ES-I3 (cell line): Measurements from ENCODE around the gene TMA7.
A peak's percentile ranks its signal among the peaks of the same experiment; 100 is the strongest.
"Not testable (repeated sequence)": the region's sequence is repeated elsewhere in the genome, so short reads cannot be mapped to it uniquely, and the experiment has no call there.

Source experiments
- H3K36me3 ChIP-seq: 2 replicates; pipeline ENCODE4 v1.6.1; 2013; ENCODE audit warnings: mild to moderate bottlenecking, low read length, control low read depth, moderate library complexity; ENCODE audit not compliant: insufficient read depth
- H3K4me1 ChIP-seq: 2 replicates; pipeline ENCODE4 v1.6.1; 2013; ENCODE audit warnings: mild to moderate bottlenecking, control low read depth, low read length; ENCODE audit not compliant: insufficient read depth
- H3K9ac ChIP-seq: 2 replicates; pipeline ENCODE4 v1.6.1; 2013; ENCODE audit warnings: low read depth, mild to moderate bottlenecking, low read length, moderate library complexity
- H3K9me3 ChIP-seq: 2 replicates; pipeline ENCODE4 v1.6.1; 2013; ENCODE audit warnings: mild to moderate bottlenecking, low read length, moderate library complexity; ENCODE audit not compliant: control insufficient read depth, insufficient read depth

The TMA7 gene

GRCh38 chr3:48451270-48451669 lies 11.2 kb downstream of the TMA7 start:
- Histone ChIP-seq H3K9ac (no peak overlapping the region), H3K36me3 (peaks cover 29% of the 10 kb centered on the region), H3K9me3 (no peaks in the 10 kb centered on the region), H3K4me1 (peaks cover 5% of the 10 kb centered on the region; the same call in 1 of the 2 replicates)

DNA sequence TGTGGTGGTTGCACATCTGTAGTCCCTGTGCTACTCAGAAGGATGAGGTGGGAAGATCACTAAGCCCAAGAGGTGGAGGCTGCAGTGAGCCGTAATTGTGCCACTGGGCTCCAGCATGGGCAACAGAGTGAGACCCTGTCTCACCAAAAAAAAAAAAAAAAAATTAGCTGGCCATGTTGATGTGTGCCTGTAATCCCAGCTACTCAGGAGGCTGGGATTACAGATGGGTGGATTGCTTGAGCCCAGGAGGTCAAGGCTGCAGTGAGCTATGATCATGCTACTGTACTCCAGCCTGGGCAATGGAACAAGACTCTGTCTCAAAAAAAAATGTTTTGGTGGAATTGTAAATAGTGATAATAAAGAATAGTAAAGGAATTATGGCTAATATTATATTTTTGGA lies 16.4 kb downstream of the TMA7 start:
- H3K4me1 ChIP-seq: no peaks in the 10 kb centered on the region
- H3K9me3 ChIP-seq: no peaks in the 10 kb centered on the region
- no peak overlapping the region for H3K9ac ChIP-seq
- H3K36me3 ChIP-seq: peaks cover 46% of the 10 kb centered on the region

DNA sequence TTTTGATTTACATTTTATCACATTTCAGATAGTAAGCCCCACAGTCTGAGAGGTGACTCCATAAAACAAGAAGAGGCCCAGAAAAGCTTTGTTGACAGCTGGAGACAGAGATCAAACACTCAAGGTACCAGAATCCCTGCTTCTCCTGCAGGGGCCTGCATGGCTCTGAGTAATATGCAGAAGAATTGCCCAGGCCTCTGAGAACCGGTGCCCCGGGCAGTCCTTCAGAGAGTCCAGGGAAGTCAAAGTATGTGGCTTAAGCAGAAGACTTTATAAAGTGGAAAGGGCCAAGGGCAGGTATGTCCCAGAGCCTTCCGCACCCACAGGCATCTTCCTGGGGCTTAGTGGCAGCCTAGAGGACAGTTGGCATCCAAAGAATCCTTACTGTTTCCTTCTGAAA lies 19.3 kb downstream of the TMA7 start:
- H3K36me3 ChIP-seq: peaks cover 27% of the 10 kb centered on the region
- no peak overlapping the region for H3K9ac ChIP-seq
- H3K9me3 ChIP-seq: no peaks in the 10 kb centered on the region
- H3K4me1 ChIP-seq: no peaks in the 10 kb centered on the region

DNA sequence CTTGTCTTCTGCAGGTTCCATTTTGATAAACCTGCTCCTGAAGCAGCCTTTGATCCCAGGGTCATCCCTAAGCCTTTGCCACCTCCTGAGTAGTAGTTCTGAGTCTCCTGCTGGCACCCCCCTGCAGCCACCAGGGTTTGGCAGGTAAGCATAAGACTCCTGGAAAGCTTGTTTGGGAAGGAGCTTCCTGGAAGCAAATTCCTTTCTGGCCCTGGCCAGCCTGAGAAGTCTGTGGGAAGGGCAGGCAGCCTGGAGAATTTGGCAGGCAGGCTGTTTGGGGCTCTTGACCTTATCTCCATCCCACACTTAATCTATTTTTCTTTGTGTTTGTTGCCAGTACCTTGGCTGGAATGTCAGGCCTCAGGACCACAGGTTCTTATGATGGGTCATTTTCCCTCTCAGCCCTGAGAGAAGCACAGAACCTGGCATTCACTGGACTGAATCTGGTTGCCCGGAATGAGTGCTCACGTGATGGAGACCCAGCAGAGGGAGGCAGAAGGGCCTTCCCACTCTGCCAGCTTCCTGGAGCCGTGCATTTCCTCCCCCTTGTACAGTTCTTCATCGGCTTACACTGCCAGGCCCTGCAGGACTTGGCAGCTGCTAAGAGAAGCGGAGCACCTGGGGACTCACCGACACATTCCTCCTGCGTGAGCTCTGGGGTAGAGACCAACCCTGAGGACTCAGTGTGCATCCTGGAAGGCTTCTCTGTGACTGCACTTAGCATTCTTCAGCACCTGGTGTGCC lies 19.9 kb downstream of the TMA7 start:
- no peaks in the 10 kb centered on the region for H3K4me1 ChIP-seq
- peaks cover 24% of the 10 kb centered on the region for H3K36me3 ChIP-seq
- H3K9me3 ChIP-seq: no peaks in the 10 kb centered on the region
- H3K9ac ChIP-seq: no peak overlapping the region

DNA sequence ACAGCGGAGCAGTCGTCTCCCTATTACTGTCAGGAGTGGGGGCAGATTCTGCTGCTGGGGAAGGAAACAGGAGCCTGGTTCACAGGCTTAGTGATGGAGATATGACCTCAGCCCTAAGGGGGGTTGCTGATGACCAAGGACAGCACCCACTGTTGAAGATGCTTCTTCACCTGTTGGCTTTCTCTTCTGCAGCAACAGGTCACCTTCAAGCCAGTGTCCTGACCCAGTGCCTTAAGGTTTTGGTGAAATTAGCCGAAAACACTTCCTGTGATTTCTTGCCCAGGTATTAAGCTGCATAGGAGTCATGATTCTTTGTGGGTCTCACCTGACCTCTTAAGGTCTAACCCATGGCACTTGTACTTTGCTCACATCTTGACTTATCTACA lies 20.5 kb downstream of the TMA7 start:
- Histone ChIP-seq H3K4me1 (no peaks in the 10 kb centered on the region), H3K9ac (no peak overlapping the region), H3K9me3 (no peaks in the 10 kb centered on the region), H3K36me3 (peaks cover 21% of the 10 kb centered on the region)

DNA sequence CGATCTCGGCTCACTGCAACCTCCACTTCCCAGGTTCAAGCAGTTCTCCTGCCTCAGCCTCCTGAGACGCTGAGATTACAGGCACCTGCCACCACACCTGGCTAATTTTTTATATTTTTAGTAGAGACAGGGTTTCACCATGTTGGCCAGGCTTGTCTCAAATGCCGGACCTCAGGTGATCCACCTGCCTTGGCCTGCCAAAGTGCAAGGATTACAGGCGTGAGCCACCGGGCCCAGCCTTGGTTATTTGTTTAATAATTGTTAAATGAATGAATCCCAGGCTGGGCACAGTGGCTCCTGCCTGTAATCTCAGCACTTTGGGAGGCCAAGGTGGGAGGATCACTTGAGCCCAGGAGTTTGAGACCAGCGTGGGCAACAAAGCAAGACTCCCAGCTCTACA lies 21.7 kb downstream of the TMA7 start:
- H3K9me3 ChIP-seq, H3K9ac ChIP-seq: not testable (repeated sequence)
- H3K4me1 ChIP-seq: peaks cover 10% of the 10 kb centered on the region; the same call in 1 of the 2 replicates
- peaks cover 19% of the 10 kb centered on the region for H3K36me3 ChIP-seq

GRCh38 chr3:48463703-48464102 lies 23.6 kb downstream of the TMA7 start:
- no peaks in the 10 kb centered on the region for H3K9me3 ChIP-seq
- peaks cover 10% of the 10 kb centered on the region; the same call in 1 of the 2 replicates for H3K4me1 ChIP-seq
- no peak overlapping the region for H3K9ac ChIP-seq
- H3K36me3 ChIP-seq: peaks cover 25% of the 10 kb centered on the region

DNA sequence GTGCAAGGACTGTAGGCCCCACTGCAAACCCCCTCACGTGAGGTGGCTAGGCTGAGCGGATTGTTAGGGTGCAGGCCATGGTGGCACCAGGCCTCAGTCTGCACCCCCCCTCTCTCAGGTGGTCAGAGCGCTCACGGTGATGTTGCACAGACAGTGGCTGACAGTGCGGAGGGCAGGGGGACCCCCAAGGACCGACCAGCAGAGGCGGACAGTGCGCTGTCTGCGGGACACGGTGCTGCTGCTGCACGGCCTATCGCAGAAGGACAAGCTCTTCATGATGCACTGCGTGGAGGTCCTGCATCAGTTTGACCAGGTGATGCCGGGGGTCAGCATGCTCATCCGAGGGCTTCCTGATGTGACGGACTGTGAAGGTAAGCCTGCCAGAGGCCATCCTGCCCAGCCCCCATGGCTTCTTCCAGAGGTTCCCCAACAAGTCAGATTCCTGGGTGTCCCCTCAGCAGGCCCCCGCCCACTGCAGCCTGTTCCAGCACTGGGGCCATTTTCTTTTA lies 24.7 kb downstream of the TMA7 start:
- Histone ChIP-seq H3K9me3 (no peaks in the 10 kb centered on the region), H3K36me3 (peaks cover 15% of the 10 kb centered on the region), H3K9ac (no peak overlapping the region), H3K4me1 (peaks cover 10% of the 10 kb centered on the region; the same call in 1 of the 2 replicates)

DNA sequence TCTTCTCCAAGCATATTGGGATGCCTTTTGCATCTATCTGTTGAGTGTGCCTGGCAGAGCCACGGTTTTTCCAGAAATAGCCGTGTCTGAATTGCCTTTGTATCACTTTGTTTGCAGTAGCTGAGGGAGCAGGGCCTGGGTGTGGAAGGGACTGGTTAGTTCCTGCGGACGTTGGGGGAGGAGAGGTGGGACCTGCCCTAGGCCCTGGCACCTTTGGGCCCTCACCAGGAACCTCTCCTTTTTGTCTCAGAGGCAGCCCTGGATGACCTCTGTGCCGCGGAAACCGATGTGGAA lies 25.1 kb downstream of the TMA7 start:
- H3K4me1 ChIP-seq: peaks cover 10% of the 10 kb centered on the region; the same call in 1 of the 2 replicates
- H3K9me3 ChIP-seq: no peaks in the 10 kb centered on the region
- H3K9ac ChIP-seq: no peak overlapping the region
- peaks cover 11% of the 10 kb centered on the region for H3K36me3 ChIP-seq

DNA sequence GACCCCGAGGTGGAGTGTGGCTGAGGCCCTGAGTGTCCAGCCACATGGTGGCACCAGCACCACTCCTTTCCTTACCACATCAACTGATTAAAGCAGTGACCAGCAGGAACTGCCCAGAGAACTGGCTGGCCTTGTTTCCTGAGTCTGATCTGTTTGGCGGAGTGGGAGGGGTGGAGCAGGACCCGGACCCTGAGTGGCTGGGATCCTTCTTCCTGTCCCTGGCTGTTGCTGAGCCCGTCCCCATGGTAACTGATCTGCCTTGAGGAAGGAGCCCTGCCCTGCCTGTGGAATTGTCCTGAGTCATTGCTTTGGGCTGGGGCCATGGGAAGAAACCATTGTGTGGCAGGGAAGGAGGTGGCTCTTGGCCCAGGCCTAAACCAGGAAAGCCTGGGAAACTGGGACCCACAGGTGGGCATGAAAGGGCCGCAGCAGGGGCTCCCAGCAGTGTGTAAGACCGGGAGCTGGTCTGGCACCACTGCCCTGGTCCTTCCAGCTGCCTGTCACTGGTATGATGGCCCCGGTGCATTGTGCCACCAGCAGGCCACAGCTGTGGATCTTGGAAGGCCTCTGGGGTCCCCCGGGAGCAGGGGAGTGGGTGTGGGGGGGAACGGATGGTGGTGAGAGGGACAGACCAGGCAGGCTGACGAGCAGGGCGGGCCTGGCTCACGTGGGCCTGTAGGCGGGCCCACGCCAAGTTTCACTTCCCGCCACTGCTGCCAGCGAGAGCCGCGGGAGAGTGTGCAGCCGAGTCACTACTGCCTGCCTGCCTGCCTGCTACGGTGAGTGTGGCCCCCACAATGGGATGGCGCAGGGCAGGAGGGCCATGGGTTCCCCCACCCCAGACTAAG lies 25.7 kb downstream of the TMA7 start:
- no peaks in the 10 kb centered on the region for H3K9me3 ChIP-seq
- H3K36me3 ChIP-seq: peaks cover 7% of the 10 kb centered on the region
- H3K4me1 ChIP-seq: peaks cover 10% of the 10 kb centered on the region; the same call in 1 of the 2 replicates
- H3K9ac ChIP-seq: peak overlapping the region; percentile 21; the same call in 1 of the 2 replicates

GRCh38 chr3:48466386-48467109 lies 26.5 kb downstream of the TMA7 start:
- peaks cover 7% of the 10 kb centered on the region for H3K36me3 ChIP-seq
- no peaks in the 10 kb centered on the region for H3K9me3 ChIP-seq
- peaks cover 10% of the 10 kb centered on the region; the same call in 1 of the 2 replicates for H3K4me1 ChIP-seq
- H3K9ac ChIP-seq: peak overlapping the region; percentile 21; the same call in 1 of the 2 replicates

GRCh38 chr3:48467110-48467454 lies 27.0 kb downstream of the TMA7 start:
- peaks cover 10% of the 10 kb centered on the region; the same call in 1 of the 2 replicates for H3K4me1 ChIP-seq
- peaks cover 7% of the 10 kb centered on the region for H3K36me3 ChIP-seq
- H3K9me3 ChIP-seq: no peaks in the 10 kb centered on the region
- H3K9ac ChIP-seq: no peak overlapping the region

DNA sequence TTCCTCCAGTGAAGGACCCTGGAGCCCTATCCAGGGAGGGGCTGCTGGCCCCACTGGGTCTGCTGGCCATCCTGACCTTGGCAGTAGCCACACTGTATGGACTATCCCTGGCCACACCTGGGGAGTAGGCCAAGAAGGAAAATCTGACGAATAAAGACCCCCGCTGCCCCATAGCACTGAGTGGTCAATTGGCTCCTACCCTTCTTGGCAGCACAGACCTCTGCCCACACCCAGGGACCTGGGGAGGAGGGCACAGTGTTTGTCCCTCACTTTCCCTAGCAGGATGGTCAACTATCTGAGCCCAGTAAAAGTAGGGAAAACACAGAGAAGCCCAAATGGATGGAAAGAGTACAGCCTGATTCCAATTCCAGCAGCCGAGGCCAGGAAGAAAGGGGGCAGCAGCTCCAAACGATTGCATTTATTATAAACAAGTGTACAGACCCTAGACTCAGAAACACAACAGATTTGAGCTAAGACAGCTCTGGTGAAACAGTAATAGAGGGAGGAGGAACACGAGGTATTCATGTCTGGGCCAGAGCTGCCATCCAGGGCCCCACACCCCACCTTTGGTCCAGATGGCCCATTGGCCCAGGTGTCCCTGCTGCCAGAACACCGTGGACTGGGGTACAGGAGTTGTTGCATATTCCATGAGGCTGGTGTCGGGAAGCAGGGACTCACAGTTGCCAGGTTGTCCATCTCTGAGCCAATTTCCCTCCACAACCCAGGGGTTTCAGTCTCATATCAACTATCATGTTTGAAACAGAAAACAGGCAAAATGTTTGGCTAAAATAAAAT lies 27.6 kb downstream of the TMA7 start:
- Histone ChIP-seq H3K36me3 (peaks cover 7% of the 10 kb centered on the region), H3K9ac (no peak overlapping the region)

DNA sequence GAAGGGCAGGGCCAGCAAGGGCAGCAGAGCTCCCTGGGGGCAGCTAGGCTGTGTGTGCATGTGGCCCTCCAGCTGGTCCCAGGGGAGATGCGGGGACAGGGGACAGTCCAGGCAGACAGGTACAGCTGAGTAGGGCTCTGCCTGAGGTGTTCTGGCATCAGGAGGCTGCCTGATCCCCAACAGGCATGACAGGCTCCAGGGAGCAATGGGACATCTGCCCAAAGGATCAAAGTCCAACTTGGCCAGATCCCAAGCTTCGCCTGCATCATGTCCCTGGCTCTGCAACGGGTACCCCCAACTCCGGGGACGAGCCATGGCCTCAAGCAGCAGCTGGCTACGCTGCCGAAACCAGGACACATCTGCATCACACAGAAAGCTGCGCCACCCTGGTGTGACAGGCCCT lies 28.3 kb downstream of the TMA7 start:
- Histone ChIP-seq H3K9ac (no peak overlapping the region), H3K36me3 (peaks cover 7% of the 10 kb centered on the region), H3K9me3 (no peaks in the 10 kb centered on the region), H3K4me1 (peaks cover 10% of the 10 kb centered on the region; the same call in 1 of the 2 replicates)

More for the DNA sequence above, 27.6 kb downstream of the TMA7 start:
- Histone ChIP-seq H3K9me3 (no peaks in the 10 kb centered on the region), H3K4me1 (peaks cover 10% of the 10 kb centered on the region; the same call in 1 of the 2 replicates)
